Neural crest cell (in vitro differentiated cells): Measurements from ENCODE around the gene CD300H. TPM values are rescaled to one million over a fixed set of nuclear protein-coding genes. Genes with fewer than 3 reads are reported as not detected.

Experiments
- DNase-seq: peaks from one replicate; pipeline ENCODE4 v3.0.0; 2021; ENCODE audit warnings: low read depth, mixed read lengths, low spot score
- H3K27ac Mint-ChIP-seq: one replicate; pipeline ENCODE4 v1.8.0; 2021; ENCODE audit warnings: mild to moderate bottlenecking, mixed read lengths; ENCODE audit not compliant: unreplicated experiment
- H3K27me3 Mint-ChIP-seq: 2 replicates; pipeline ENCODE4 v1.8.0; 2021; ENCODE audit warnings: low read depth, mild to moderate bottlenecking, mixed read lengths
- H3K36me3 Mint-ChIP-seq: 2 replicates; pipeline ENCODE4 v1.8.0; 2021; ENCODE audit warnings: low read depth, mild to moderate bottlenecking, mixed read lengths
- H3K4me1 Mint-ChIP-seq: 2 replicates; pipeline ENCODE4 v1.8.0; 2021; ENCODE audit warnings: mixed read lengths
- H3K4me3 Mint-ChIP-seq: one replicate; pipeline ENCODE4 v1.8.0; 2021; ENCODE audit warnings: mild to moderate bottlenecking, mixed read lengths
- H3K9me3 Mint-ChIP-seq: 2 replicates; pipeline ENCODE4 v1.8.0; 2021; ENCODE audit warnings: mixed read lengths
- CTCF ChIP-seq: fragments of 200-600 bp; sonication (generic); conservative IDR thresholded peaks from 2 replicates; pipeline ENCODE4 v1.5.0; 2021; ENCODE audit warnings: antibody characterized with exemption, mild to moderate bottlenecking
- total RNA-seq: library from RNA; stranded (reverse); gene quantifications from 2 replicates; pipeline ENCODE4 v1.2.1, GENCODE V29; 2021

Gene CD300H
- total RNA-seq, 1 donor from 2014 or later = not detected

- TF ChIP-seq CTCF = no peak
- no peak for DNase-seq
- H3K4me3 Mint-ChIP-seq = no peak overlapping the region
- no peaks in the 10 kb centered on the region for H3K9me3 Mint-ChIP-seq
- peaks cover 46% of the 10 kb centered on the region for H3K27me3 Mint-ChIP-seq
- H3K36me3 Mint-ChIP-seq = no peaks in the 10 kb centered on the region
- H3K27ac Mint-ChIP-seq = no peak overlapping the region
- peaks cover 4% of the 10 kb centered on the region for H3K4me1 Mint-ChIP-seq
These were observed 38.7 kb upstream of the CD300H start for GRCh38 chr17:74606050-74606449.

GRCh38 chr17:74605361-74605760 is 38.1 kb upstream of the CD300H start:
- no peak for TF ChIP-seq CTCF
- Mint-ChIP-seq H3K27ac (no peak overlapping the region), H3K36me3 (no peaks in the 10 kb centered on the region), H3K4me3 (no peak overlapping the region), H3K27me3 (peaks cover 53% of the 10 kb centered on the region), H3K9me3 (no peaks in the 10 kb centered on the region), H3K4me1 (peaks cover 4% of the 10 kb centered on the region)
- no peak for DNase-seq

DNA sequence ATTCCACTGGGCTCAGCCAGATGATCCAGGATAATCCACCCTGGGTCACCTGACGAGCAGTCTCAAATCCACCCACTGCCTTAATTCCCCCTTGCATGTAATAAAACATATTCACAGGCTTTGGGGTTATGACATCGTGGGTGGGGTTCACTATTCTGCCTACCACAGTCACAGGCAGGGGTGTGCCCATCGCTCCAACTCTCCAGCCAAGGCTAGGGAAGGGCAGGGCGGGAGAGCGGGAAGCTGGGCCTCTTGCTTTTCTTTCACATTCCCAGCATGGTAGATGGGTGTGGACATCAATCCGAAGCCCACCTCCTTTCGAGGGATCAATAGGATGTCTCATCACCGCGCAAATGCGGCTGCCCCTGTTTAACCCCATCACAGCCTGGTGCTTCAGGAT is 37.5 kb upstream of the CD300H start:
- Mint-ChIP-seq H3K36me3 (no peaks in the 10 kb centered on the region), H3K4me3 (no peak overlapping the region), H3K27ac (no peak overlapping the region), H3K4me1 (peaks cover 4% of the 10 kb centered on the region), H3K9me3 (no peaks in the 10 kb centered on the region), H3K27me3 (peaks cover 59% of the 10 kb centered on the region)
- TF ChIP-seq CTCF = no peak
- no peak for DNase-seq

GRCh38 chr17:74604200-74604599 is 36.9 kb upstream of the CD300H start:
- no peaks in the 10 kb centered on the region for H3K9me3 Mint-ChIP-seq
- no peak for TF ChIP-seq CTCF
- no peak for DNase-seq
- peaks cover 4% of the 10 kb centered on the region for H3K4me1 Mint-ChIP-seq
- H3K27ac Mint-ChIP-seq = no peak overlapping the region
- H3K4me3 Mint-ChIP-seq = no peak overlapping the region
- no peaks in the 10 kb centered on the region for H3K36me3 Mint-ChIP-seq
- H3K27me3 Mint-ChIP-seq = peaks cover 64% of the 10 kb centered on the region

- H3K4me3 Mint-ChIP-seq = no peak overlapping the region
- no peaks in the 10 kb centered on the region for H3K9me3 Mint-ChIP-seq
- peaks cover 67% of the 10 kb centered on the region for H3K27me3 Mint-ChIP-seq
- no peak overlapping the region for H3K27ac Mint-ChIP-seq
- peaks cover 4% of the 10 kb centered on the region for H3K4me1 Mint-ChIP-seq
- no peak for TF ChIP-seq CTCF
- no peaks in the 10 kb centered on the region for H3K36me3 Mint-ChIP-seq
- DNase-seq = no peak
These were observed 36.4 kb upstream of the CD300H start for GRCh38 chr17:74603746-74604145.
